ENCODE data around the gene CNTNAP5.

GRCh38 chr2:124034265-124034664 is 9.2 kb downstream of the CNTNAP5 start:
- TF ChIP-seq CTCF (conservative IDR thresholded peaks at IDR 0.05; ENCODE audit: low read depth, low read length) (no peak), CEBPB (IDR thresholded peaks at IDR 0.05; ENCODE audit: low read depth, low read length) (no peak), USF2 (IDR thresholded peaks at IDR 0.05; ENCODE audit: low read depth, low read length) (no peak), RAD21 (IDR thresholded peaks at IDR 0.05; ENCODE audit: low read length) (no peak), CHD1 (IDR thresholded peaks at IDR 0.05; ENCODE audit: low read depth, low read length) (no peak), RFX5 (IDR thresholded peaks at IDR 0.05; ENCODE audit: low read depth, low read length) (no peak)

Measured in IMR-90 (cell line).